HFFc6 (cell line): ENCODE results near the gene CA6. TPM values are rescaled to one million over a fixed set of nuclear protein-coding genes. Genes with fewer than 3 reads are reported as not detected.

Source experiments
- DNase-seq: peaks from one replicate; pipeline ENCODE4 v3.0.0-alpha.2; 2018
- H3K27ac Mint-ChIP-seq: 2 replicates; pipeline ENCODE4 v1.8.0; 2020; ENCODE audit warnings: mild to moderate bottlenecking, mixed read lengths
- H3K27me3 Mint-ChIP-seq: 2 replicates; pipeline ENCODE4 v1.8.0; 2021; ENCODE audit warnings: mild to moderate bottlenecking, moderate library complexity, mixed read lengths; ENCODE audit not compliant: insufficient read depth
- H3K36me3 Mint-ChIP-seq: 2 replicates; pipeline ENCODE4 v1.8.0; 2021; ENCODE audit warnings: low read depth, mixed read lengths
- H3K4me1 Mint-ChIP-seq: 2 replicates; pipeline ENCODE4 v1.8.0; 2020; ENCODE audit warnings: low read depth, mixed read lengths
- H3K4me3 Mint-ChIP-seq: 2 replicates; pipeline ENCODE4 v1.8.0; 2020; ENCODE audit warnings: mild to moderate bottlenecking, moderate library complexity, mixed read lengths
- H3K9me3 Mint-ChIP-seq: 2 replicates; pipeline ENCODE4 v1.8.0; 2020; ENCODE audit warnings: mild to moderate bottlenecking, mixed read lengths
- total RNA-seq, 6 experiments: library from RNA; stranded (reverse); fragmentation: NEBNext Ultra II Directional; extraction: Animal tissue kit (Norgen Biotek cat#: 25700); gene quantifications; 2 replicates in 1 of 6; 3 replicates in 5 of 6; pipeline ENCODE4 v1.2.3, GENCODE V29; 2021
- TF ChIP-seq, protein P1 (sequence below): fragments of 200-600 bp; sonication (generic); IDR thresholded peaks from 2 replicates; pipeline ENCODE4 v1.5.0; 2021; ENCODE audit warnings: antibody characterized with exemption, mild to moderate bottlenecking

The CA6 gene
- total RNA-seq, 6 experiments from 2014 or later: not detected

DNA sequence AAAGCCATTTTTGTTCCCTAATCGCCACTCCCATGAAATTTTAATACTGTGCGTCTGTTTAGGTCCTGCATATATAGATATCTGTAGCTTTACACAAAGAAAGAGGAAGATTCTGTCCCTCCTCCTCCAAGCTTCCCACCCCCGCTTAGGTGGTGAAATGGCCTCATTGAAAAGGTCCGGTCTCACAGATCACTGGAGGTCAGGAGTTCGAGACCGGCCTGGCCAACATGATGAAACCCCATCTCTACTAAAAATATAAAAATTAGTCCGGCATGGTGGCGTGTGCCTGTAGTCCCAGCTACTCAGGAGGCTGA, 59.7 kb downstream of the CA6 start:
- H3K27me3 Mint-ChIP-seq: peaks cover 20% of the 10 kb centered on the region
- TF ChIP-seq, protein P1, sequence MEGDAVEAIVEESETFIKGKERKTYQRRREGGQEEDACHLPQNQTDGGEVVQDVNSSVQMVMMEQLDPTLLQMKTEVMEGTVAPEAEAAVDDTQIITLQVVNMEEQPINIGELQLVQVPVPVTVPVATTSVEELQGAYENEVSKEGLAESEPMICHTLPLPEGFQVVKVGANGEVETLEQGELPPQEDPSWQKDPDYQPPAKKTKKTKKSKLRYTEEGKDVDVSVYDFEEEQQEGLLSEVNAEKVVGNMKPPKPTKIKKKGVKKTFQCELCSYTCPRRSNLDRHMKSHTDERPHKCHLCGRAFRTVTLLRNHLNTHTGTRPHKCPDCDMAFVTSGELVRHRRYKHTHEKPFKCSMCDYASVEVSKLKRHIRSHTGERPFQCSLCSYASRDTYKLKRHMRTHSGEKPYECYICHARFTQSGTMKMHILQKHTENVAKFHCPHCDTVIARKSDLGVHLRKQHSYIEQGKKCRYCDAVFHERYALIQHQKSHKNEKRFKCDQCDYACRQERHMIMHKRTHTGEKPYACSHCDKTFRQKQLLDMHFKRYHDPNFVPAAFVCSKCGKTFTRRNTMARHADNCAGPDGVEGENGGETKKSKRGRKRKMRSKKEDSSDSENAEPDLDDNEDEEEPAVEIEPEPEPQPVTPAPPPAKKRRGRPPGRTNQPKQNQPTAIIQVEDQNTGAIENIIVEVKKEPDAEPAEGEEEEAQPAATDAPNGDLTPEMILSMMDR: peak; percentile 4; the same call in 1 of the 2 replicates
- no peak overlapping the region for H3K27ac Mint-ChIP-seq
- no peak for DNase-seq
- H3K4me1 Mint-ChIP-seq: peaks cover 12% of the 10 kb centered on the region; the same call in 1 of the 2 replicates
- no peak overlapping the region for H3K4me3 Mint-ChIP-seq
- no peaks in the 10 kb centered on the region for H3K9me3 Mint-ChIP-seq
- no peaks in the 10 kb centered on the region for H3K36me3 Mint-ChIP-seq

DNA sequence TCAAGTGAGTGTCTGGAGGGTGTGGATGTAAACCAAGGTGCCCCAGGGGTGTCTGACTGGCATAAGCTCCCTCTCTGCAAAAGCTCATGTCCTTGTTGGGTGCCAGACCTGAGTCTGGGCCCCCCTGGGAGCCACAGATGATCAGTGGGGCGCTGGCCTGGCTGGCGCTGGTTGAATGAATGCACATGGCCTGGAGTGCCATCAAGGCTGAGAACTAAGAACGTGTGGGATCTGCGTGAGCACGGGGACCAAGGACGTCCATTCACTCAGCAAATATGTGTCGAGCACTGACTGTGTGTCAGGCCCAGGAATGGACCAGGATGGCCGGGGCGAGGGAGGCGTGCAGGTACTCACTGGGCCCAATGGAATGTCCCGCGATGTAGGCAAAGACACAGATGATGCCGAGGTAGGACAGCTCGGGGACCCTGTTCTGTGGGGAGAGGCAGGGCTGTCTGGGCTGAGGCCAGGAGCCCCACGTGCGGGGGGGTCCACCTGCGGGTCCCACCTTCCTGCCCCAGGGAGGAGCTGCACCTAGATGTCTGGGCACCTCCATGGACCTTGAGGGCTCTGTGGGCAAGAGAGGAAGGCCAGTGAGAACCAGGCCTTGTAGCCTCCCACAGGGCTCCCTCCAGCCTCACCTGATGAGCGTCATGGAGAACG, 61.4 kb downstream of the CA6 start:
- Mint-ChIP-seq H3K36me3 (no peaks in the 10 kb centered on the region), H3K4me3 (no peak overlapping the region), H3K27me3 (peaks cover 15% of the 10 kb centered on the region), H3K9me3 (no peaks in the 10 kb centered on the region), H3K27ac (no peak overlapping the region), H3K4me1 (peaks cover 11% of the 10 kb centered on the region; the same call in 1 of the 2 replicates)
- no peak for DNase-seq
- TF ChIP-seq, protein P1: no peak

DNA sequence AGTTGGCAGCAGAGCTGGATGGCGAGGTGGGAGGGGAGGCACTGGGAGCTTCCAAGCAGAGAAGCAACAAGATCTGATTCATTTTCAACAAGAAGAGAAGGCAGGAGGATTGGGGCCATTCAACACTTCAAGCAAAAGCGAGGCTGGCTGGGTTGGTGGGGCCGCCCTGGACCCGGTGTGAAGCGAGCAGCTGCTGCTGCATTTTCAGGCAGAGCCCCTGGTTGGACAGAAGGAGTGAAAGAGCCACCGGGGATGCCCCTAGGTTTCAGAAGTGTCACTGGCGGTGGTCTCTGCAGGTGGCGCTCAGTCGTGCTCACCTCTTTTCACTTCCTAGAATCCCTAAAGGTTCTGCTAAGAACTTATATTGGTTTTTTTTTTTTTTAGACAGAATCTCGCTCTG, 62.6 kb downstream of the CA6 start:
- peaks cover 10% of the 10 kb centered on the region for H3K27me3 Mint-ChIP-seq
- H3K4me1 Mint-ChIP-seq: peaks cover 12% of the 10 kb centered on the region; the same call in 1 of the 2 replicates
- H3K9me3 Mint-ChIP-seq: no peaks in the 10 kb centered on the region
- TF ChIP-seq, protein P1: no peak
- H3K27ac Mint-ChIP-seq: no peak overlapping the region
- DNase-seq: no peak
- H3K36me3 Mint-ChIP-seq: no peaks in the 10 kb centered on the region
- H3K4me3 Mint-ChIP-seq: no peak overlapping the region

DNA sequence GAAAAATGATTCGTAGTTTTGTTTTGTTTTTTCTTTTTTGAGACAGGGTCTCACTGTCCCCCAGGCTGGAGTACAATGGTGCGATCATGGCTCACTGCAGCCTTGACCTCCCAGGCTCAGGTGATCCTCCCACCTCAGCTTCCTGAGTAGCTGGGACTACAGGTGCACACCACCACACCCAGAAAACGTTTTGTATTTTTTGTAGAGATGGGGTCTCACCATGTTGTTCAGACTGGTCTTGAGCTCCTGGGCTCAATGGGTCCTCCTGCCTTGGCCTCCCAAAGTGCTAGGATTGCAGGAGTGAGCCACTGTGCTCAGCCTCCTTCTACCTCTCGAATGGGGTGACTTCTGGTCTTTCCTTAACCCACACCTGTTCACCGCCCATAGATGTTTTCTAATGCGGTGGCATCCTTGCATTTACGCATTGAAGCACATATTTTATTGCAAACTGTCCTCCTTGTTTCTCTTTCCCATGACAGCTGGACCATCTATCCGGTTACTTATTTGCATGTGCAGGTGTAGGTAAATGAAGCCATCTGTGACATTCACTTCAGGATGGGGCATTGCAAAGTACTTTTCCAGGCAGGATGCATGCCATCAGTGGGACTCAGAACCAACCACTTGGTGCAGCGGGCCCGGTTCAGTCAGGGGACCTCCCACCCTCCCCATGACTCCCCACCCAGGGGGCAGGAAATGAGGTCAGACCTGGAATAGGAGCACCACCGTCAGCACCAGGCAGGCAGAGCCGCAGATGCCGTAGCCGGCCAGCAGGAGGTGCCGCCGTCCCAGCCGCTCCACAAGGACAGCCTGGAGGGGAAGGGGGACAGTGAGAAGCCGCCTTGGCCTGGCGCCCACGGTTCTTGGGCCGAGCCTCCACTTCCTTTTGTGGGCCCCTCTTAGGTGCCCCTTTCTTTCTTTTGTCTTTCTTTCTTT, 64.0 kb downstream of the CA6 start:
- H3K9me3 Mint-ChIP-seq: no peaks in the 10 kb centered on the region
- DNase-seq: no peak
- peaks cover 9% of the 10 kb centered on the region; the same call in 1 of the 2 replicates for H3K27me3 Mint-ChIP-seq
- no peaks in the 10 kb centered on the region for H3K36me3 Mint-ChIP-seq
- TF ChIP-seq, protein P1: peak; percentile 79
- H3K4me3 Mint-ChIP-seq: no peak overlapping the region
- H3K27ac Mint-ChIP-seq: no peak overlapping the region
- peaks cover 12% of the 10 kb centered on the region; the same call in 1 of the 2 replicates for H3K4me1 Mint-ChIP-seq

DNA sequence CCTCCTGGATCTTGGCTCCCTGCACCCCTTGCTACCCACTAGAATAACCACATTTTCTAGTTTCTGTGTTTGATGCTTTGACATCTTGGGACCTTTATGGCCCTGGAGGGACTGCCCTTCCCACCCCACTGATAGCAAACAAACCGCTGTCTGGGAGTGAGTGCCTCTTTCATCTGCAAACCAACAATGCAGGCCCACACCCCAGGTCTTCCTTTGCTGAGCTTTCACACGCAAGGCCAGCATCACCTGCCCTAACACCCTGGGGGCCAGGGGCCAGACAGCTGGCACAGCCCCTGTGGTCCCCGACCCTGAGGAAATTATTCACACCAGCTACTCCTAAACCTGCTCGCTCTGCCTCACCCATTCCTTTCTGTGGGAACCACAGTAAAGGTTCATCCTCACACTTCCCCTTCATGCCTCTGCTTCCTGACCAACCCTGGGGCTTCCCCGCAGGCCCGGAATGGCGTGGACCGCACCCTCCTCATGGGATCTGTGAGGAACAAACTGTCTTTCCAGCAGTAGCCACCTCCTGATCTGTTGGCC, 65.2 kb downstream of the CA6 start:
- Mint-ChIP-seq H3K4me1 (0 out of 2 replicates have a peak, but pooled peaks cover 6% of the 10 kb centered on the region), H3K27me3 (peaks cover 11% of the 10 kb centered on the region; the same call in 1 of the 2 replicates), H3K9me3 (no peaks in the 10 kb centered on the region), H3K4me3 (no peak overlapping the region), H3K36me3 (no peaks in the 10 kb centered on the region), H3K27ac (no peak overlapping the region)
- TF ChIP-seq, protein P1: no peak
- DNase-seq: no peak
